HK-2 (cell line): Measurements from ENCODE around the gene CEBPZOS.
"Not testable (repeated sequence)": the region's sequence is repeated elsewhere in the genome, so short reads cannot be mapped to it uniquely, and the experiment has no call there.

Experiments
- DNase-seq: peaks from one replicate; pipeline ENCODE4 v3.0.0-alpha.2; 2018; ENCODE audit not compliant: unreplicated experiment

Gene CEBPZOS

GRCh38 chr2:37191253-37191652, 5.0 kb upstream of the CEBPZOS start:
- DNase-seq = no peak

- DNase-seq = no peak
Measured at GRCh38 chr2:37191747-37192146, 4.5 kb upstream of the CEBPZOS start.

- DNase-seq = no peak
Measured at GRCh38 chr2:37192551-37192950, 3.7 kb upstream of the CEBPZOS start.

GRCh38 chr2:37195862-37196319, 405 bp upstream of the CEBPZOS start:
- not testable (repeated sequence) for DNase-seq

GRCh38 chr2:37198681-37199065, 2.4 kb downstream of the CEBPZOS start:
- DNase-seq = no peak

GRCh38 chr2:37201208-37201607, 4.9 kb downstream of the CEBPZOS start:
- DNase-seq = no peak

- DNase-seq = no peak
Measured at GRCh38 chr2:37201766-37202165, 5.5 kb downstream of the CEBPZOS start.

- no peak for DNase-seq
Measured at GRCh38 chr2:37203708-37204107, 7.4 kb downstream of the CEBPZOS start.

GRCh38 chr2:37205071-37205661, 8.9 kb downstream of the CEBPZOS start:
- not testable (repeated sequence) for DNase-seq

- no peak for DNase-seq
Measured at GRCh38 chr2:37205689-37206341, 9.5 kb downstream of the CEBPZOS start.

- DNase-seq = not testable (repeated sequence)
Measured at GRCh38 chr2:37206760-37207159, 10.5 kb downstream of the CEBPZOS start.

- no peak for DNase-seq
Measured at GRCh38 chr2:37211212-37211611, 14.9 kb downstream of the CEBPZOS start.

GRCh38 chr2:37211939-37212338, 15.6 kb downstream of the CEBPZOS start:
- DNase-seq = no peak

GRCh38 chr2:37215250-37215649, 19.0 kb downstream of the CEBPZOS start:
- DNase-seq = no peak

GRCh38 chr2:37219046-37219445, 22.8 kb downstream of the CEBPZOS start:
- DNase-seq = no peak

GRCh38 chr2:37223131-37223530, 26.8 kb downstream of the CEBPZOS start:
- DNase-seq = no peak

- no peak for DNase-seq
Measured at GRCh38 chr2:37224063-37224462, 27.8 kb downstream of the CEBPZOS start.

GRCh38 chr2:37225129-37225528, 28.8 kb downstream of the CEBPZOS start:
- not testable (repeated sequence) for DNase-seq

GRCh38 chr2:37226863-37227262, 30.6 kb downstream of the CEBPZOS start:
- DNase-seq = no peak

- DNase-seq = no peak
Measured at GRCh38 chr2:37228788-37229187, 32.5 kb downstream of the CEBPZOS start.

- no peak for DNase-seq
Measured at GRCh38 chr2:37230581-37230980, 34.3 kb downstream of the CEBPZOS start.

GRCh38 chr2:37231241-37232130, 35.2 kb downstream of the CEBPZOS start, which contains the start of the genes CEBPZ and NDUFAF7:
Gene CEBPZ, minus strand, starts transcription at chr2:37231596. Its CDS starts 29 bp downstream, at chr2:37231567.
Gene NDUFAF7, plus strand, starts transcription at chr2:37231658. Its CDS starts 48 bp downstream, at chr2:37231706.
- peak; percentile 91 for DNase-seq
